ENCODE measurements around the gene JMJD6.

The JMJD6 gene

GRCh38 chr17:76679239-76679638 is 47.2 kb downstream of the JMJD6 start:
- no peak for DNase-seq (ENCODE audit: low read depth)

- DNase-seq (ENCODE audit: low read depth) = no peak
Measured at GRCh38 chr17:76678330-76678729, 48.1 kb downstream of the JMJD6 start.

- DNase-seq (ENCODE audit: low read depth) = no peak
Measured at GRCh38 chr17:76677406-76677805, 49.0 kb downstream of the JMJD6 start.

GRCh38 chr17:76676629-76677028 is 49.8 kb downstream of the JMJD6 start:
- no peak for DNase-seq (ENCODE audit: low read depth)

- no peak for DNase-seq (ENCODE audit: low read depth)
Measured at GRCh38 chr17:76675648-76676047, 50.8 kb downstream of the JMJD6 start.

GRCh38 chr17:76674600-76674999 is 51.8 kb downstream of the JMJD6 start:
- DNase-seq (ENCODE audit: low read depth) = no peak

- DNase-seq (ENCODE audit: low read depth) = no peak
Measured at GRCh38 chr17:76673729-76674128, 52.7 kb downstream of the JMJD6 start.

GRCh38 chr17:76672892-76673291 is 53.5 kb downstream of the JMJD6 start:
- DNase-seq (ENCODE audit: low read depth) = no peak

GRCh38 chr17:76672270-76672851 is 54.0 kb downstream of the JMJD6 start:
- DNase-seq (ENCODE audit: low read depth) = no peak

GRCh38 chr17:76671912-76672262 is 54.5 kb downstream of the JMJD6 start:
- no peak for DNase-seq (ENCODE audit: low read depth)

GRCh38 chr17:76671123-76671911 is 55.1 kb downstream of the JMJD6 start:
- peak; percentile 99 for DNase-seq (ENCODE audit: low read depth)

GRCh38 chr17:76670718-76671122 is 55.7 kb downstream of the JMJD6 start:
- DNase-seq (ENCODE audit: low read depth) = no peak

- no peak for DNase-seq (ENCODE audit: low read depth)
Measured at GRCh38 chr17:76670020-76670717, 56.2 kb downstream of the JMJD6 start.
